Measurements from ENCODE around the gene PTOV1. TPM values are rescaled to one million over a fixed set of nuclear protein-coding genes. Genes with fewer than 3 reads are reported as not detected.

The PTOV1 gene
- total RNA-seq, 1 donor from 2014 or later: 466 TPM

DNA sequence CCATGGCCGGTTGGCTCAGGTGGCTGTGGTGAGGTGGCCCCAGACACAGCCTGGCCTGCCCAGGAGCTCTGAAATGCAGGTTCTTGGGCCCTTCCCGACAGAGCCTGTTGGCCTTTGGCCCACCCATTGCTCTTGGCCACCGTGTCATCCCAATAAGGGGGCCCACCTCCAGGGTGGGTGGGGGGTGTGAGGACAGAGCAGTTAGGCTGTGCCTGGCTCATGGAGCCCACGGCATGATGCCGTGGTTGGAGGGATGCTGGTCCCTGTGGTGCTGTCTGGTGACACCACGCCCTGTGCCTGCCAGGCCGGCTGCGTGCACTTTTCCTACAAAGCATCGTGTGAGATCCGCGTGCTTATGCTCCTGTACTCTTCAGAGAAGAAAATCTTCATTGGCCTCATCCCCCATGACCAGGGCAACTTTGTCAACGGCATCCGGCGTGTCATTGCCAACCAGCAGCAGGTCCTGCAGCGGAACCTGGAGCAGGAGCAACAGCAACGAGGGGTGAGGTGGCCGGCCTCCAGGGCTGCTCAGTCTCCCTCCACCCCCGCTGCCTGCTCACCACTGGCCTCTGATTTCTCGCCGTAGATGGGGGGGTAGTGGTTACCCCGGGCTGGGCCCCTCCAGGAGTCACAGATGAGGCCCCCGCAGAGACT is 8.8 kb downstream of the PTOV1 start:
- no peak for DNase-seq (ENCODE audit: low read depth, low spot score)
- Mint-ChIP-seq H3K4me1 (peaks cover 15% of the 10 kb centered on the region), H3K27me3 (ENCODE audit: low read depth) (peaks cover 25% of the 10 kb centered on the region), H3K9me3 (no peaks in the 10 kb centered on the region), H3K36me3 (ENCODE audit: low read depth) (peaks cover 13% of the 10 kb centered on the region), H3K27ac (ENCODE audit: unreplicated experiment) (no peak overlapping the region), H3K4me3 (peak overlapping the region; percentile 69)
- TF ChIP-seq, protein P1, sequence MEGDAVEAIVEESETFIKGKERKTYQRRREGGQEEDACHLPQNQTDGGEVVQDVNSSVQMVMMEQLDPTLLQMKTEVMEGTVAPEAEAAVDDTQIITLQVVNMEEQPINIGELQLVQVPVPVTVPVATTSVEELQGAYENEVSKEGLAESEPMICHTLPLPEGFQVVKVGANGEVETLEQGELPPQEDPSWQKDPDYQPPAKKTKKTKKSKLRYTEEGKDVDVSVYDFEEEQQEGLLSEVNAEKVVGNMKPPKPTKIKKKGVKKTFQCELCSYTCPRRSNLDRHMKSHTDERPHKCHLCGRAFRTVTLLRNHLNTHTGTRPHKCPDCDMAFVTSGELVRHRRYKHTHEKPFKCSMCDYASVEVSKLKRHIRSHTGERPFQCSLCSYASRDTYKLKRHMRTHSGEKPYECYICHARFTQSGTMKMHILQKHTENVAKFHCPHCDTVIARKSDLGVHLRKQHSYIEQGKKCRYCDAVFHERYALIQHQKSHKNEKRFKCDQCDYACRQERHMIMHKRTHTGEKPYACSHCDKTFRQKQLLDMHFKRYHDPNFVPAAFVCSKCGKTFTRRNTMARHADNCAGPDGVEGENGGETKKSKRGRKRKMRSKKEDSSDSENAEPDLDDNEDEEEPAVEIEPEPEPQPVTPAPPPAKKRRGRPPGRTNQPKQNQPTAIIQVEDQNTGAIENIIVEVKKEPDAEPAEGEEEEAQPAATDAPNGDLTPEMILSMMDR (conservative IDR thresholded peaks at IDR 0.05): no peak

DNA sequence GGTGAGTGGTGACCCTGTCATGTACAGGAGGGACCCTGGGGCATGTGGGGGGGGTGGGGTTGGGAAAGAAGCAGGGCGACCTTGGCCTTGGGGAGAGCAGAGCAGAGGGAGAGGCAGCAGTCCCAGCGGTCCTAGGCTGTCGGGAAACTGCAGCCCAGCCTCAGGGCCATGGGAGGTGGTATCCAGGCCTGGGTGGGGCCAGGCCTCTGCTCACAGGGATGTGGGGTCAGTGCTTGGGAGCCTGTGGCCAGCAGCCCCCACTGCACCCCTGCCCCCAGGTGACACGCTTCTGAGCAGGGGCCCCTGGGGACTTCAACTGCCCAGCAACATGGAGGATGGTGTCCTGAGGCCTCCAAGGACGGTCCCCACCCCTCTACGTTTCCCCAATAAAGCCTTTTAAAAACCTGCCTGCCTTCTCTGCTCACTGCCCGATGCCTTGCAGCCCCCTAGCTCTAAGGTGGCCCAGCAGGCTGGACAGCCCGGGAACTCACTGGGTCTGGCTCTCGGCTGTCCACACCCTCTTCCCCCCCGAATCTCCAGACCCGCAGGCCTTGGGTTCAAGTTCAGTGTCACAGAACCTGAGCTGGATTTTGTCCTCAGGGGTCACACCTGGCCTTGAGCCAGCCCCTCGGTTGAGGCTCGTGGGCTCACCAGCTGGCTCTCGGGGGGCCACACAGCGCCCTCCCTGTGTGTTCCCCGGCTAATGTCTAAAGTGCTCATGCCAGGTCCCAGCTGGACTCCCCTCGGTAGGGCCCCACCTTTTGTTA is 9.6 kb downstream of the PTOV1 start:
- Mint-ChIP-seq H3K27me3 (ENCODE audit: low read depth) (peaks cover 29% of the 10 kb centered on the region), H3K27ac (ENCODE audit: unreplicated experiment) (peak overlapping the region; percentile 71), H3K36me3 (ENCODE audit: low read depth) (peaks cover 18% of the 10 kb centered on the region), H3K4me1 (peaks cover 22% of the 10 kb centered on the region), H3K4me3 (peak overlapping the region; percentile 81), H3K9me3 (no peaks in the 10 kb centered on the region)
- no peak for DNase-seq (ENCODE audit: low read depth, low spot score)
- TF ChIP-seq, protein P1 (conservative IDR thresholded peaks at IDR 0.05): no peak

DNA sequence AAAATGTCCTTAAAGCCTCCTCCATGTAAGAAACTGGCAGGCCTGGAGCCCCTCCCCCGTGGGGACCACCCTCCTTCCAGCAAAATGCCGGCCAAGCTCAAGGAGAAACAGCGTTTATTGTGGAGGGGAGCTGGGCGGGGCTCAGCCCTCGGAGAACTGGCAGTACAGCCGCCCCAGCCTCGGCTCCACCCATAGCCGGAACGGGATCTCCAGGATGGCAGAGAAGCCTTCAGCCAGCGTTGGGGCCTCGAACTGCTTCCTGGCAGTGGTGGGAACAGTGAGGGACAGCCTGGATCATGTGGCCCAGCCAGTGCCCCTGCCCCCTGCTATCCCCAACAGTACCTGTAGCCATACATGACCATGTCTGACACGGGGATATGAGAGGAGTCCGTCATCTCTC is 10.1 kb downstream of the PTOV1 start:
- no peak overlapping the region for H3K27ac Mint-ChIP-seq (ENCODE audit: unreplicated experiment)
- H3K9me3 Mint-ChIP-seq: no peaks in the 10 kb centered on the region

DNA sequence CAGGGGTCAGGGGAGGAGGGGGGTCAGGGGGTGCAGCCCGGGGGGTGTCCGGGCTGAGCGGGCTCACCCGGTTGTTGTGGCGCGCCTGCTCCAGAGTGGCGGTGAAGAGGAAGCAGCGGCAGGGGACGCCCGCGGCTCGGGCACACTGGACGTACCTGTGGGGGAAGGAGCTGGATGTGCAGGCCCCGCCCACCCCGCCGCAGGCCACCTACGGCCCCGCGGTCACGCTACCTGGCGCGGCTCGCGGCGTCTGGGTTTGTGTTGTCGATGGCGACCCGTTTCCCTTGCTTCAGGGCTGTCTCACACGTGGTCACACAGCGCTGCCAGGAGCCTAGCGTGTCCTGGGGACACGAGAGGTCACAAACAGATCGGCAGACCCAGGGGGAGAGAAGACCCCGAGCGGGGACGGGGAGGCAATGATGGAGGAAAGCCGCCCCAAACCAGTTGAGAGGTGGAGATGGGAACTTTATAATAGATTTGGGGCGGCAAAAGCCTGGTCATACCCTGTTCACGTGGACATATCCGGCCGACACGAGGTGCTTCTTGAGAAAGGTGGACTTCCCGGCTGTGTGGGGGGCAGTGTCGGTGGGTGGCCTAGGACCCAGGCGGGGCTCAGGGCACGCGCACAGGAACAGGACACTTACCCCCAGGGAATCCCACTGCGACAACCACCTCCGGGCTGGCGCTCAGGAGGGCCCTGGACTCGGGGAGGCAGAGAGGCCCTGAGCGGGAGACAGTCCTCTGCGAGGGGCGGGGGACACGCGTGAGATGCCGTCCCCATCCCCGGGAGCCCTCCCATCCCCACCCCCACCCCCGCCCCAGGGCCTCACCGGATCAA is 10.8 kb downstream of the PTOV1 start:
- H3K9me3 Mint-ChIP-seq: no peaks in the 10 kb centered on the region
- peak overlapping the region; percentile 81 for H3K4me3 Mint-ChIP-seq
- TF ChIP-seq, protein P1 (conservative IDR thresholded peaks at IDR 0.05): no peak
- H3K4me1 Mint-ChIP-seq: peaks cover 35% of the 10 kb centered on the region
- no peak for DNase-seq (ENCODE audit: low read depth, low spot score)
- H3K36me3 Mint-ChIP-seq (ENCODE audit: low read depth): peaks cover 18% of the 10 kb centered on the region
- H3K27ac Mint-ChIP-seq (ENCODE audit: unreplicated experiment): no peak overlapping the region
- peaks cover 30% of the 10 kb centered on the region for H3K27me3 Mint-ChIP-seq (ENCODE audit: low read depth)

More for the DNA sequence above, 10.1 kb downstream of the PTOV1 start:
- Mint-ChIP-seq H3K4me3 (peak overlapping the region; percentile 81), H3K4me1 (peaks cover 28% of the 10 kb centered on the region), H3K27me3 (ENCODE audit: low read depth) (peaks cover 25% of the 10 kb centered on the region), H3K36me3 (ENCODE audit: low read depth) (peaks cover 18% of the 10 kb centered on the region)
- DNase-seq (ENCODE audit: low read depth, low spot score): no peak
- TF ChIP-seq, protein P1 (conservative IDR thresholded peaks at IDR 0.05): no peak
